ENCODE data around the gene ACSL5.

ACSL5 gene

DNA sequence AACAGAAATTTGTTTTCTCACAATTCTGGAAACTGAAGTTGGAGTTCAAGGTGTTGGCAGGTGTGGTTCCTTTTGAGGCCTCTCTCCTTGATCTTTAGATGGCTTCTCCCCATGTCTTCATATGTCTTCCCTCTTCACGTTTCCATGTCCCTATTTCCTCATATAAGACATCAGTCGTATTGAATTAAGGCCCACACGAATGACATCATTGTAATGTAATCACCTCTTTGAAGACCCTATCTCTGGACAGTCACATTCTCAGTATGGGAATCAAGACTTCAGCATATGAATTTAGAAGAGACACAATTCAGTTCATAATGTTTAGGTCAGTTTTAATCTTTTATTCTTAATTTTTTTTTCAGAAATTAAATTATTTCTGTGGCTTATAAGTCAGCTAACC lies 92.9 kb downstream of the ACSL5 start:
- Histone ChIP-seq H3K36me3 (ENCODE audit: insufficient read depth, low read length) (peaks cover 36% of the 10 kb centered on the region), H3K79me2 (ENCODE audit: insufficient read depth, low read length) (no peaks in the 10 kb centered on the region)
- TF ChIP-seq, protein P1, sequence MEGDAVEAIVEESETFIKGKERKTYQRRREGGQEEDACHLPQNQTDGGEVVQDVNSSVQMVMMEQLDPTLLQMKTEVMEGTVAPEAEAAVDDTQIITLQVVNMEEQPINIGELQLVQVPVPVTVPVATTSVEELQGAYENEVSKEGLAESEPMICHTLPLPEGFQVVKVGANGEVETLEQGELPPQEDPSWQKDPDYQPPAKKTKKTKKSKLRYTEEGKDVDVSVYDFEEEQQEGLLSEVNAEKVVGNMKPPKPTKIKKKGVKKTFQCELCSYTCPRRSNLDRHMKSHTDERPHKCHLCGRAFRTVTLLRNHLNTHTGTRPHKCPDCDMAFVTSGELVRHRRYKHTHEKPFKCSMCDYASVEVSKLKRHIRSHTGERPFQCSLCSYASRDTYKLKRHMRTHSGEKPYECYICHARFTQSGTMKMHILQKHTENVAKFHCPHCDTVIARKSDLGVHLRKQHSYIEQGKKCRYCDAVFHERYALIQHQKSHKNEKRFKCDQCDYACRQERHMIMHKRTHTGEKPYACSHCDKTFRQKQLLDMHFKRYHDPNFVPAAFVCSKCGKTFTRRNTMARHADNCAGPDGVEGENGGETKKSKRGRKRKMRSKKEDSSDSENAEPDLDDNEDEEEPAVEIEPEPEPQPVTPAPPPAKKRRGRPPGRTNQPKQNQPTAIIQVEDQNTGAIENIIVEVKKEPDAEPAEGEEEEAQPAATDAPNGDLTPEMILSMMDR (IDR thresholded peaks at IDR 0.05; ENCODE audit: low read length): no peak
- no peak for TF ChIP-seq EZH2 (IDR thresholded peaks at IDR 0.05; ENCODE audit: borderline replicate concordance, low read length)

DNA sequence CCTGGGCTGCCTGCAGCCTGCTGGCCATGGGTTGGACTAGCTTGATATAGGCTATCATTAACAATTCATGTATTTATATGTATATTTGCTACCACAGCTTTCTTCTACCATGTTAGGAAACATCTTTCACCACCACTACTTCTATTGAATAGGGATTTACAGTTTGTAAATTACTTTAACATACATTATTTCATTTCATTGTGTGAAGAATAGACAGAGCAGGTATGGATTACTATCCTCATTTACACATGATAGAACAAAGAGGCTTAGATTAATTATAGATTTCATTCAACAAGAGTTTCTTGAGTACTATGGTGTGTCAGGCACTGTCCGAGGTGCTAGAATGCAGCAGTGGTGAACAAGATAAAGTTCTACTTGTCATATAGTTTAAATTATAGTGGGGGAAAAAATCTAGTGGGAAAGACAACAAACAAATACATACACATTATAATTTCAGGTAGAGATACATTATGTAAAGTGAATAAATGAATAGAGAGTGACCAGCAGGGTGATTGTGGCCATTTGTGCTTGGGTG lies 93.7 kb downstream of the ACSL5 start:
- no peak overlapping the region for H3K27ac ChIP-seq (ENCODE audit: low read depth, low read length, poor library complexity, severe bottlenecking)
- no peak overlapping the region for H3K4me3 ChIP-seq (ENCODE audit: low read depth, low read length, poor library complexity, severe bottlenecking)
- no peak overlapping the region for H3K4me2 ChIP-seq (ENCODE audit: low read length)
- no peaks in the 10 kb centered on the region for H4K20me1 ChIP-seq (ENCODE audit: insufficient read depth, low read length)
- H2AFZ ChIP-seq (ENCODE audit: low read length): no peak overlapping the region
- H3K79me2 ChIP-seq (ENCODE audit: insufficient read depth, low read length): no peaks in the 10 kb centered on the region
- no peaks in the 10 kb centered on the region for H3F3A ChIP-seq (ENCODE audit: insufficient read depth, low read length)
- TF ChIP-seq EZH2 (IDR thresholded peaks at IDR 0.05; ENCODE audit: borderline replicate concordance, low read length): no peak
- TF ChIP-seq, protein P1 (IDR thresholded peaks at IDR 0.05; ENCODE audit: low read length): no peak
- H3K36me3 ChIP-seq (ENCODE audit: insufficient read depth, low read length): peaks cover 36% of the 10 kb centered on the region
- no peaks in the 10 kb centered on the region for H3K9me2 ChIP-seq (ENCODE audit: low read depth, low read length)
- H3K9me3 ChIP-seq (ENCODE audit: low read length): no peaks in the 10 kb centered on the region
- H3K9ac ChIP-seq (ENCODE audit: low read length): no peak overlapping the region
- H3K27me3 ChIP-seq (ENCODE audit: insufficient read depth, low read length): no peaks in the 10 kb centered on the region
- H3K4me1 ChIP-seq (ENCODE audit: insufficient read depth, low read length, severe bottlenecking): no peaks in the 10 kb centered on the region

More for the DNA sequence above, 92.9 kb downstream of the ACSL5 start:
- H3K4me2 ChIP-seq (ENCODE audit: low read length): no peak overlapping the region
- H3K9me3 ChIP-seq (ENCODE audit: low read length): no peaks in the 10 kb centered on the region
- no peaks in the 10 kb centered on the region for H3K9me2 ChIP-seq (ENCODE audit: low read depth, low read length)
- H3K4me3 ChIP-seq (ENCODE audit: low read depth, low read length, poor library complexity, severe bottlenecking): no peak overlapping the region
- no peaks in the 10 kb centered on the region for H4K20me1 ChIP-seq (ENCODE audit: insufficient read depth, low read length)
- H2AFZ ChIP-seq (ENCODE audit: low read length): no peak overlapping the region
- H3K9ac ChIP-seq (ENCODE audit: low read length): no peak overlapping the region
- H3K4me1 ChIP-seq (ENCODE audit: insufficient read depth, low read length, severe bottlenecking): no peaks in the 10 kb centered on the region
- H3F3A ChIP-seq (ENCODE audit: insufficient read depth, low read length): no peaks in the 10 kb centered on the region
- no peak overlapping the region for H3K27ac ChIP-seq (ENCODE audit: low read depth, low read length, poor library complexity, severe bottlenecking)
- H3K27me3 ChIP-seq (ENCODE audit: insufficient read depth, low read length): no peaks in the 10 kb centered on the region

DNA sequence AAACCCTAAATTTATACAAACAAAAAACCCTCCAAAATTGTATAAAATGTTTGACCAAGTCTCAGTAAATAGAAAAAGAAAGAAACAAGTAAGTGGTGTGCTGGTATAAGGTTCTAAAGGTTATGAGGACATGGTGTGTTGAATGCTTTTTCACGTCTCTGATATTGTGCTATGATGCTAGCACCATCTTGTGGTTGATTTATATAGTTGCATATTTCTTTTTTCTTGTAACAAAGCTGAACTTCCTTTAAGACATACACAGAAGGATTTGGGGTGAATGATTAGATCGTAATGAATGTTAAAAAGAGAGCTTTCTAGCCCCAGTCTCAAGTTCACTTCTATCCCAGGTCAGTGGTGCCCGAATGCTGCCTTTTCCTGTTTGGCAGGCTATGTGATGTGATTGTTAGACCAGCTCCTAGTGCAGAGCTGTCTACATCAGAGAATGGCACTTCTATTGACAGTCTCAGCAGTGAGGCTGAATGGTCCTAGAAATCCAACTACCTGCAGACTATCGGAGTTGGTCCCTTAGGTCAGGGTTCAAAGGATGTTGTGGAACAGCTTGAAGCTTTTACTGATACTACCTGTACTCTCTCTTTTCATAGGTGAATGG lies 98.1 kb downstream of the ACSL5 start:
- Histone ChIP-seq H3K36me3 (ENCODE audit: insufficient read depth, low read length) (peaks cover 7% of the 10 kb centered on the region; the same call in 1 of the 2 replicates), H3K4me2 (ENCODE audit: low read length) (no peak overlapping the region), H2AFZ (ENCODE audit: low read length) (no peak overlapping the region), H3K4me3 (ENCODE audit: low read depth, low read length, poor library complexity, severe bottlenecking) (no peak overlapping the region), H3K9me2 (ENCODE audit: low read depth, low read length) (no peaks in the 10 kb centered on the region), H4K20me1 (ENCODE audit: insufficient read depth, low read length) (no peaks in the 10 kb centered on the region), H3K27ac (ENCODE audit: low read depth, low read length, poor library complexity, severe bottlenecking) (no peak overlapping the region), H3K9ac (ENCODE audit: low read length) (no peak overlapping the region), H3K27me3 (ENCODE audit: insufficient read depth, low read length) (no peaks in the 10 kb centered on the region), H3K9me3 (ENCODE audit: low read length) (no peaks in the 10 kb centered on the region), H3K4me1 (ENCODE audit: insufficient read depth, low read length, severe bottlenecking) (no peaks in the 10 kb centered on the region), H3F3A (ENCODE audit: insufficient read depth, low read length) (no peaks in the 10 kb centered on the region), H3K79me2 (ENCODE audit: insufficient read depth, low read length) (no peaks in the 10 kb centered on the region)
- no peak for TF ChIP-seq EZH2 (IDR thresholded peaks at IDR 0.05; ENCODE audit: borderline replicate concordance, low read length)
- TF ChIP-seq, protein P1 (IDR thresholded peaks at IDR 0.05; ENCODE audit: low read length): peak; percentile 78

Measured in OCI-LY1 (cell line).